ENCODE measurements around the gene UBE2Q1. TPM values are rescaled to one million over a fixed set of nuclear protein-coding genes. Genes with fewer than 3 reads are reported as not detected.

Gene UBE2Q1
- polyA plus RNA-seq (2013, experiment 1 of 2) = 53.4 TPM
- polyA plus RNA-seq (2013, experiment 2 of 2) = 52.6 TPM

GRCh38 chr1:154557939-154558719 is at the start of gene UBE2Q1:
Gene UBE2Q1, minus strand, starts transcription at chr1:154558662. Its CDS starts 109 bp downstream, at chr1:154558553.
- WGBS (ENCODE audit: extremely low coverage, insufficient coverage, low lambda C conversion rate) = no CpG with 5 or more reads among the region's 69 CpGs
- Histone ChIP-seq H2BK5ac (ENCODE audit: low read length) (peak within 1 kb of the TSS; percentile 35), H3K4me1 (ENCODE audit: control insufficient read depth, low read depth, low read length) (peaks cover 10% of the 10 kb centered on the region), H3K9ac (ENCODE audit: low read length) (peak within 1 kb of the TSS; percentile 93), H2BK120ac (ENCODE audit: low read depth, low read length) (peak within 1 kb of the TSS; percentile 79), H2BK15ac (replicated peaks; ENCODE audit: low read depth) (no peak within 1 kb of the TSS), H3K4ac (ENCODE audit: low read depth, low read length) (peak within 1 kb of the TSS; percentile 98), H3K18ac (ENCODE audit: low read length) (peak within 1 kb of the TSS; percentile 97), H2AK5ac (ENCODE audit: low read length) (no peak within 1 kb of the TSS), H3K56ac (ENCODE audit: low read length) (peak within 1 kb of the TSS; percentile 92), H3K23ac (ENCODE audit: low read length) (peak within 1 kb of the TSS; percentile 48), H3K27me3 (ENCODE audit: insufficient read depth, low read length, poor library complexity) (no peaks in the 10 kb centered on the region), H3K79me2 (ENCODE audit: control insufficient read depth, insufficient read depth, low read length) (peaks cover 26% of the 10 kb centered on the region), H4K8ac (ENCODE audit: low read depth, low read length) (peak within 1 kb of the TSS; percentile 96), H3K36me3 (ENCODE audit: control insufficient read depth, insufficient read depth, low read length) (peaks cover 8% of the 10 kb centered on the region), H3K4me2 (ENCODE audit: low read length) (peak within 1 kb of the TSS; percentile 98), H3K4me3 (ENCODE audit: low read length) (peak within 1 kb of the TSS; percentile 73), H3K79me1 (ENCODE audit: low read length) (peaks cover 19% of the 10 kb centered on the region), H3K27ac (ENCODE audit: low read depth, low read length) (peak within 1 kb of the TSS; percentile 72), H4K5ac (ENCODE audit: low read length) (peak within 1 kb of the TSS; percentile 12)
- peak; percentile 43 for DNase-seq

GRCh38 chr1:154607609-154608396 is 49.3 kb upstream of the UBE2Q1 start, which contains the start of gene ADAR:
Gene ADAR, minus strand, starts transcription at chr1:154608186. Its CDS starts 180 bp downstream, at chr1:154608006.
- H3K4me3 ChIP-seq (ENCODE audit: low read length) = peak within 1 kb of the TSS; percentile 87
- no peaks in the 10 kb centered on the region for H3K27me3 ChIP-seq (ENCODE audit: insufficient read depth, low read length, poor library complexity)
- H3K9ac ChIP-seq (ENCODE audit: low read length) = peak within 1 kb of the TSS; percentile 90
- peaks cover 23% of the 10 kb centered on the region for H3K4me1 ChIP-seq (ENCODE audit: control insufficient read depth, low read depth, low read length)
- peak within 1 kb of the TSS; percentile 89 for H3K4me2 ChIP-seq (ENCODE audit: low read length)
- no CpG with 5 or more reads among the region's 59 CpGs for WGBS (ENCODE audit: extremely low coverage, insufficient coverage, low lambda C conversion rate)
- peaks cover 31% of the 10 kb centered on the region for H3K79me1 ChIP-seq (ENCODE audit: low read length)
- peaks cover 54% of the 10 kb centered on the region for H3K79me2 ChIP-seq (ENCODE audit: control insufficient read depth, insufficient read depth, low read length)
- H3K18ac ChIP-seq (ENCODE audit: low read length) = peak within 1 kb of the TSS; percentile 47
- no peaks in the 10 kb centered on the region for H3K36me3 ChIP-seq (ENCODE audit: control insufficient read depth, insufficient read depth, low read length)
- no peak within 1 kb of the TSS for H2BK15ac ChIP-seq (replicated peaks; ENCODE audit: low read depth)
- H2BK120ac ChIP-seq (ENCODE audit: low read depth, low read length) = no peak within 1 kb of the TSS
- H2AK5ac ChIP-seq (ENCODE audit: low read length) = peak within 1 kb of the TSS; percentile 64
- peak within 1 kb of the TSS; percentile 91 for H4K8ac ChIP-seq (ENCODE audit: low read depth, low read length)
- peak within 1 kb of the TSS; percentile 99 for H3K56ac ChIP-seq (ENCODE audit: low read length)
- H4K5ac ChIP-seq (ENCODE audit: low read length) = no peak within 1 kb of the TSS
- H2BK5ac ChIP-seq (ENCODE audit: low read length) = peak within 1 kb of the TSS; percentile 85
- H3K4ac ChIP-seq (ENCODE audit: low read depth, low read length) = peak within 1 kb of the TSS; percentile 77
- H3K27ac ChIP-seq (ENCODE audit: low read depth, low read length) = peak within 1 kb of the TSS; percentile 84
- H3K23ac ChIP-seq (ENCODE audit: low read length) = peak within 1 kb of the TSS; percentile 69
- peak; percentile 96 for DNase-seq

- Histone ChIP-seq H3K27me3 (ENCODE audit: insufficient read depth, low read length, poor library complexity) (no peaks in the 10 kb centered on the region), H2AK5ac (ENCODE audit: low read length) (no peak overlapping the region), H3K56ac (ENCODE audit: low read length) (peak overlapping the region; percentile 99), H3K79me1 (ENCODE audit: low read length) (peaks cover 31% of the 10 kb centered on the region), H3K18ac (ENCODE audit: low read length) (peak overlapping the region; percentile 47), H3K4ac (ENCODE audit: low read depth, low read length) (peak overlapping the region; percentile 1), H4K8ac (ENCODE audit: low read depth, low read length) (no peak overlapping the region), H3K9ac (ENCODE audit: low read length) (peak overlapping the region; percentile 90), H3K79me2 (ENCODE audit: control insufficient read depth, insufficient read depth, low read length) (peaks cover 59% of the 10 kb centered on the region), H2BK5ac (ENCODE audit: low read length) (peak overlapping the region; percentile 85), H3K4me2 (ENCODE audit: low read length) (peak overlapping the region; percentile 89), H2BK15ac (replicated peaks; ENCODE audit: low read depth) (no peak overlapping the region), H4K5ac (ENCODE audit: low read length) (no peak overlapping the region), H3K36me3 (ENCODE audit: control insufficient read depth, insufficient read depth, low read length) (no peaks in the 10 kb centered on the region), H2BK120ac (ENCODE audit: low read depth, low read length) (no peak overlapping the region), H3K4me1 (ENCODE audit: control insufficient read depth, low read depth, low read length) (peaks cover 23% of the 10 kb centered on the region), H3K27ac (ENCODE audit: low read depth, low read length) (peak overlapping the region; percentile 84), H3K23ac (ENCODE audit: low read length) (no peak overlapping the region), H3K4me3 (ENCODE audit: low read length) (peak overlapping the region; percentile 87)
- no CpG with 5 or more reads among the region's 11 CpGs for WGBS (ENCODE audit: extremely low coverage, insufficient coverage, low lambda C conversion rate)
- DNase-seq = peak; percentile 43
Observed at GRCh38 chr1:154607106-154607608, 48.7 kb upstream of the UBE2Q1 start.

- no peak for DNase-seq
- Histone ChIP-seq H3K27me3 (ENCODE audit: insufficient read depth, low read length, poor library complexity) (no peaks in the 10 kb centered on the region), H2BK15ac (replicated peaks; ENCODE audit: low read depth) (no peak overlapping the region), H3K9ac (ENCODE audit: low read length) (no peak overlapping the region), H2BK5ac (ENCODE audit: low read length) (no peak overlapping the region), H3K79me1 (ENCODE audit: low read length) (peaks cover 38% of the 10 kb centered on the region), H2BK120ac (ENCODE audit: low read depth, low read length) (no peak overlapping the region), H3K27ac (ENCODE audit: low read depth, low read length) (no peak overlapping the region), H3K4me3 (ENCODE audit: low read length) (no peak overlapping the region), H2AK5ac (ENCODE audit: low read length) (no peak overlapping the region), H3K4me2 (ENCODE audit: low read length) (no peak overlapping the region), H3K36me3 (ENCODE audit: control insufficient read depth, insufficient read depth, low read length) (peaks cover 8% of the 10 kb centered on the region), H4K8ac (ENCODE audit: low read depth, low read length) (no peak overlapping the region), H3K4me1 (ENCODE audit: control insufficient read depth, low read depth, low read length) (peaks cover 17% of the 10 kb centered on the region), H3K23ac (ENCODE audit: low read length) (no peak overlapping the region), H3K18ac (ENCODE audit: low read length) (no peak overlapping the region), H3K4ac (ENCODE audit: low read depth, low read length) (no peak overlapping the region), H4K5ac (ENCODE audit: low read length) (no peak overlapping the region), H3K79me2 (ENCODE audit: control insufficient read depth, insufficient read depth, low read length) (peaks cover 75% of the 10 kb centered on the region), H3K56ac (ENCODE audit: low read length) (no peak overlapping the region)
- no CpG with 5 or more reads among the region's 2 CpGs for WGBS (ENCODE audit: extremely low coverage, insufficient coverage, low lambda C conversion rate)
Observed at GRCh38 chr1:154605534-154605933, 47.1 kb upstream of the UBE2Q1 start.

GRCh38 chr1:154603317-154603716 is 44.9 kb upstream of the UBE2Q1 start:
- no peak overlapping the region for H3K56ac ChIP-seq (ENCODE audit: low read length)
- no peak overlapping the region for H3K23ac ChIP-seq (ENCODE audit: low read length)
- no peak overlapping the region for H3K4me2 ChIP-seq (ENCODE audit: low read length)
- H2BK120ac ChIP-seq (ENCODE audit: low read depth, low read length) = no peak overlapping the region
- no peak overlapping the region for H4K8ac ChIP-seq (ENCODE audit: low read depth, low read length)
- H3K18ac ChIP-seq (ENCODE audit: low read length) = no peak overlapping the region
- H3K79me2 ChIP-seq (ENCODE audit: control insufficient read depth, insufficient read depth, low read length) = peaks cover 75% of the 10 kb centered on the region
- peaks cover 11% of the 10 kb centered on the region for H3K36me3 ChIP-seq (ENCODE audit: control insufficient read depth, insufficient read depth, low read length)
- no peaks in the 10 kb centered on the region for H3K27me3 ChIP-seq (ENCODE audit: insufficient read depth, low read length, poor library complexity)
- no peak overlapping the region for H4K5ac ChIP-seq (ENCODE audit: low read length)
- no peak for DNase-seq
- peaks cover 10% of the 10 kb centered on the region for H3K4me1 ChIP-seq (ENCODE audit: control insufficient read depth, low read depth, low read length)
- peaks cover 34% of the 10 kb centered on the region for H3K79me1 ChIP-seq (ENCODE audit: low read length)
- no CpG with 5 or more reads among the region's 2 CpGs for WGBS (ENCODE audit: extremely low coverage, insufficient coverage, low lambda C conversion rate)
- no peak overlapping the region for H3K27ac ChIP-seq (ENCODE audit: low read depth, low read length)
- no peak overlapping the region for H3K4me3 ChIP-seq (ENCODE audit: low read length)
- H2BK15ac ChIP-seq (replicated peaks; ENCODE audit: low read depth) = no peak overlapping the region
- no peak overlapping the region for H3K4ac ChIP-seq (ENCODE audit: low read depth, low read length)
- H2BK5ac ChIP-seq (ENCODE audit: low read length) = no peak overlapping the region
- H2AK5ac ChIP-seq (ENCODE audit: low read length) = no peak overlapping the region
- no peak overlapping the region for H3K9ac ChIP-seq (ENCODE audit: low read length)

Measured in mesendoderm (in vitro differentiated cells).